Stomach smooth muscle (tissue), 2 donors: Measurements from ENCODE around the gene TMEM107.

Source experiments
- H3K27ac ChIP-seq: one replicate; pipeline ENCODE4 v1.7.0; 2013; ENCODE audit warnings: mild to moderate bottlenecking, low read length, inconsistent platforms
- H3K27me3 ChIP-seq, 2 donors: one replicate each; pipeline ENCODE4 v1.7.0; 2013; ENCODE audit warnings: low read length in 2 of 2; ENCODE audit not compliant: insufficient read depth in 2 of 2, control insufficient read depth in 1 of 2
- H3K36me3 ChIP-seq, 2 donors: one replicate each; pipeline ENCODE4 v1.7.0; 2013; ENCODE audit warnings: low read length in 2 of 2; ENCODE audit not compliant: control insufficient read depth in 2 of 2, insufficient read depth in 2 of 2
- H3K4me1 ChIP-seq: one replicate; pipeline ENCODE4 v1.7.0; 2013; ENCODE audit warnings: low read length; ENCODE audit not compliant: control insufficient read depth, insufficient read depth
- H3K4me3 ChIP-seq, 2 donors: one replicate each; pipeline ENCODE4 v1.7.0; 2013; ENCODE audit warnings: low read length in 2 of 2
- H3K9ac ChIP-seq, 2 donors: one replicate each; pipeline ENCODE4 v1.7.0; 2013; ENCODE audit warnings: low read length in 2 of 2, mild to moderate bottlenecking in 1 of 2
- H3K9me3 ChIP-seq, 2 donors: one replicate each; pipeline ENCODE4 v1.7.0; 2013; ENCODE audit warnings: low read length in 2 of 2; ENCODE audit not compliant: control insufficient read depth in 2 of 2
- donor health status: healthy.
- donor health status: Pancreatic carcinoma.

Gene TMEM107

GRCh38 chr17:8153957-8154607, 22.1 kb downstream of the TMEM107 start:
- Histone ChIP-seq H3K9me3 (no peaks in the 10 kb centered on the region), H3K4me1 (peaks cover 61% of the 10 kb centered on the region), H3K4me3 (peak overlapping the region; percentile 96), H3K36me3 (peaks cover 20 to 22% of the 10 kb centered on the region in 2 donors), H3K27me3 (no peaks in the 10 kb centered on the region), H3K9ac (peak overlapping the region; percentile 100), H3K27ac (peak overlapping the region; percentile 100)

GRCh38 chr17:8153525-8153956, 22.6 kb downstream of the TMEM107 start:
- Histone ChIP-seq H3K4me1 (peaks cover 58% of the 10 kb centered on the region), H3K9ac (peak overlapping the region; percentile 98), H3K27ac (peak overlapping the region; percentile 100), H3K27me3 (no peaks in the 10 kb centered on the region), H3K4me3 (peak overlapping the region; percentile 72 to 96), H3K9me3 (no peaks in the 10 kb centered on the region), H3K36me3 (peaks cover 23 to 26% of the 10 kb centered on the region in 2 donors)

- no peaks in the 10 kb centered on the region for H3K9me3 ChIP-seq
- H3K36me3 ChIP-seq = peaks cover 25 to 29% of the 10 kb centered on the region in 2 donors
- H3K4me1 ChIP-seq = peaks cover 61% of the 10 kb centered on the region
- peak overlapping the region; percentile 72 to 96 for H3K4me3 ChIP-seq
- H3K27me3 ChIP-seq = no peaks in the 10 kb centered on the region
- H3K9ac ChIP-seq = peak overlapping the region; percentile 98
- peak overlapping the region; percentile 100 for H3K27ac ChIP-seq
Measured at GRCh38 chr17:8153031-8153451, 23.1 kb downstream of the TMEM107 start.

- H3K27me3 ChIP-seq = no peaks in the 10 kb centered on the region
- peaks cover 68% of the 10 kb centered on the region for H3K4me1 ChIP-seq
- peaks cover 33 to 37% of the 10 kb centered on the region in 2 donors for H3K36me3 ChIP-seq
- no peaks in the 10 kb centered on the region for H3K9me3 ChIP-seq
- H3K9ac ChIP-seq = peak within 1 kb of the TSS; percentile 98 to 100
- H3K27ac ChIP-seq = peak within 1 kb of the TSS; percentile 100
- peak within 1 kb of the TSS; percentile 79 to 96 for H3K4me3 ChIP-seq
Measured at GRCh38 chr17:8152112-8152775, 23.9 kb downstream of the TMEM107 start, which contains the start of gene PER1. Gene PER1, minus strand, starts transcription at chr17:8152404. Its CDS starts 1,698 bp downstream, at chr17:8150706.

- Histone ChIP-seq H3K9ac (peak overlapping the region; percentile 98 to 100), H3K27ac (peak overlapping the region; percentile 100), H3K9me3 (no peaks in the 10 kb centered on the region), H3K27me3 (no peaks in the 10 kb centered on the region), H3K36me3 (peaks cover 39 to 42% of the 10 kb centered on the region in 2 donors), H3K4me1 (peaks cover 69% of the 10 kb centered on the region), H3K4me3 (peak overlapping the region; percentile 79 to 96)
Measured at GRCh38 chr17:8151641-8152111, 24.5 kb downstream of the TMEM107 start.

GRCh38 chr17:8151120-8151640, 25.0 kb downstream of the TMEM107 start:
- H3K36me3 ChIP-seq = peaks cover 44 to 47% of the 10 kb centered on the region in 2 donors
- peak overlapping the region; percentile 79 to 96 for H3K4me3 ChIP-seq
- H3K4me1 ChIP-seq = peaks cover 74% of the 10 kb centered on the region
- peak overlapping the region; percentile 98 to 100 for H3K9ac ChIP-seq
- no peaks in the 10 kb centered on the region for H3K9me3 ChIP-seq
- H3K27ac ChIP-seq = peak overlapping the region; percentile 100
- no peaks in the 10 kb centered on the region for H3K27me3 ChIP-seq

GRCh38 chr17:8150194-8151119, 25.7 kb downstream of the TMEM107 start:
- H3K9ac ChIP-seq = peak overlapping the region; percentile 98 to 100
- no peaks in the 10 kb centered on the region for H3K27me3 ChIP-seq
- peak overlapping the region; percentile 100 for H3K27ac ChIP-seq
- H3K4me1 ChIP-seq = peaks cover 79% of the 10 kb centered on the region
- H3K36me3 ChIP-seq = peaks cover 51 to 55% of the 10 kb centered on the region in 2 donors
- H3K4me3 ChIP-seq = peak overlapping the region; percentile 79 to 96
- no peaks in the 10 kb centered on the region for H3K9me3 ChIP-seq

- H3K9ac ChIP-seq = no peak overlapping the region
- H3K4me1 ChIP-seq = peaks cover 73% of the 10 kb centered on the region
- H3K36me3 ChIP-seq = peaks cover 58 to 61% of the 10 kb centered on the region in 2 donors
- H3K27me3 ChIP-seq = no peaks in the 10 kb centered on the region
- no peaks in the 10 kb centered on the region for H3K9me3 ChIP-seq
- peak overlapping the region; percentile 100 for H3K27ac ChIP-seq
- peak overlapping the region in 1 of 2 donors; percentile 96 for H3K4me3 ChIP-seq
Measured at GRCh38 chr17:8149419-8150193, 26.6 kb downstream of the TMEM107 start.

GRCh38 chr17:8148560-8148959, 27.6 kb downstream of the TMEM107 start:
- Histone ChIP-seq H3K9ac (no peak overlapping the region), H3K27me3 (no peaks in the 10 kb centered on the region), H3K4me1 (peaks cover 68% of the 10 kb centered on the region), H3K27ac (peak overlapping the region; percentile 71), H3K4me3 (no peak overlapping the region), H3K9me3 (no peaks in the 10 kb centered on the region), H3K36me3 (peaks cover 67 to 71% of the 10 kb centered on the region in 2 donors)
